ENCODE measurements around the gene DHCR24.

Gene DHCR24

DNA sequence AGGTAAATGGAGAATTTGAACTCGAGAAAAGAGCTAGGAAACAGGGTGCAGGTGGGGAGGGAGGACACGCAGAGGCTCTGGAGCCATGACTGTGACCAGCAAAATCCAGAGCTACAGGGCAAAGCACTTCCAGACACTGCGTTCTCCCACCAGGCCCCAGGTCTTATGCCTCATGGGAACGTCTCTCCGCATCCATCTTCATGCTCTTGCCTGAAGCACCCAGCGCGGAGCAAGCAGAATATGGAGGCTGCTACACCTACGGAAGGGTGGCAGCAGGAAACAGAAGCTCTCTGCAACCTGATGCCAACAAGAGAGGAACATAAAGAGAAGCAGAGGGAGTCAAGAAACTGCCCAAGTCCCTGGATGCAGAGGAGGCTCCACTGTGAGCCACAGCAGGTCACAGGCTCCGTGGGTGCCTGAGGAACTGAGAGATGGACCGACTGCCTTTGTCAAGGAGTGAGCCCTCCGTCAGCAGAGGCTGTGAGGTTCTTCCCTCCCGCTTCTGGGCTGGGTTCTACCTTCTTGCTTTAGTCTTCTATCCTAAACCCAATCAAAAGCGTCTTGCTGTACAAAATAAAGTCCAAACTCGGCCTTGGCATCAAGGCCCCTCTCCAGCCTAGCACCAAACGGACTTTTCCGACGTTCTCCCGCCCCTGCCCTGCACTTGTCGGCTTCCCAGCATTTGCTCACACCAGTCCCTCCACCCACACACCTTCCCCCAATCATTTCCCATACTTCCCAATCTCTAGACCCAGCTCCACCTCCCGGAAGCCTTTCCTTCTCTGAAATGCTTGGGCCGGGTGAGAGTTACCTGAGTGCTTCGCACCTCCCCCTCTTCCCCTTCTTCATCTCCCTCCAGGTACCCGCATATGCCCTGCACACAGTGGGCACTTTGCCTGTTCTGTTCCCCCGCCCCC, 930 bp downstream of the DHCR24 start:
- peaks cover 19% of the 10 kb centered on the region for H3K79me1 ChIP-seq (ENCODE audit: low read length)
- H2AK5ac ChIP-seq (ENCODE audit: low read length) = no peak overlapping the region
- H2BK12ac ChIP-seq (ENCODE audit: low read length) = no peak overlapping the region
- DNase-seq = peak; percentile 33 to 52
- peak overlapping the region; percentile 46 for H3K14ac ChIP-seq (ENCODE audit: low read length)
- no peaks in the 10 kb centered on the region for H3K9me3 ChIP-seq (ENCODE audit: insufficient read depth, low read depth, low read length)
- H3K4me1 ChIP-seq (ENCODE audit: control insufficient read depth in 1 of 2, insufficient read depth in 2 of 2, low read length in 2 of 2) = peaks cover 27 to 38% of the 10 kb centered on the region in 2 experiments
- H3K18ac ChIP-seq (ENCODE audit: low read length) = peak overlapping the region; percentile 57
- H2BK120ac ChIP-seq (ENCODE audit: insufficient read depth, low read length, poor library complexity) = no peak overlapping the region
- no peak overlapping the region for H4K12ac ChIP-seq (ENCODE audit: low read depth, low read length)
- H3K36me3 ChIP-seq (ENCODE audit: control insufficient read depth in 1 of 2, insufficient read depth in 2 of 2, low read length in 2 of 2) = peaks cover 6 to 11% of the 10 kb centered on the region in 2 experiments
- peaks cover 25% of the 10 kb centered on the region for H3K79me2 ChIP-seq (ENCODE audit: control insufficient read depth, insufficient read depth, low read length, poor library complexity)
- peak overlapping the region; percentile 35 for H2AFZ ChIP-seq (ENCODE audit: insufficient read depth, low read length, poor library complexity)
- peak overlapping the region; percentile 30 for H3K9ac ChIP-seq (ENCODE audit: low read length)
- H3K4me2 ChIP-seq (ENCODE audit: low read length) = peak overlapping the region; percentile 72
- no CpG with 5 or more reads among the region's 24 CpGs for WGBS (ENCODE audit: extremely low coverage, insufficient coverage, insufficient read length)
- H3K23ac ChIP-seq (ENCODE audit: low read length) = no peak overlapping the region
- no peak overlapping the region for H3K27ac ChIP-seq (ENCODE audit: low read depth, low read length)
- H3K27me3 ChIP-seq (ENCODE audit: insufficient read depth, low read length) = no peaks in the 10 kb centered on the region
- H2BK5ac ChIP-seq (ENCODE audit: low read depth, low read length, poor library complexity) = no peak overlapping the region
- peak overlapping the region; percentile 94 for H3K4ac ChIP-seq (ENCODE audit: low read depth, low read length)
- H3K4me3 ChIP-seq (ENCODE audit: low read depth, low read length) = peak overlapping the region; percentile 89
- H4K8ac ChIP-seq (ENCODE audit: low read depth, low read length) = peak overlapping the region; percentile 3
- H4K91ac ChIP-seq (ENCODE audit: low read depth, low read length) = peak overlapping the region; percentile 75

DNA sequence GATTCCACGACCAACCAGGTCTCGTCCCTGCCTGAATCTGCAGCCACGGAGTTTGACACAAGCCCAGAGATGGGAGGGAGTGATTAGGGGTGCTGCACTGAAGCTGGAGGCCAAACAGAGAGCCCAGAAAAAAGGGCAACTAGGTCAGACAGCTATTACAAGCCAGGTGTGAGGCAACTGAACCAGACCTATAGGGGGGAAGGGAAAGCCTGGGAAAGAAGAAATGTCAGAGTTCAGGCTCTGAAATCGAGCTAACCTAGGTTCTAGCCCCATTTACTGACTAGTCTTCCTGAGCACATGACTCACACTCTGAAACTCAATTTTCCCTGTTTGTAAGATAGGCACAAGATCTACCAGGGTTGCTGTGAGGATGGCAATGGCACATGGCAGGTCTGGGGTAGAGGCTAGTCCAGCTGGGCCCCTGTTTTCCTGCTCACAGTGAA, 1.7 kb downstream of the DHCR24 start:
- H2BK5ac ChIP-seq (ENCODE audit: low read depth, low read length, poor library complexity) = no peak overlapping the region
- no peak overlapping the region for H2BK12ac ChIP-seq (ENCODE audit: low read length)
- no CpG with 5 or more reads among the region's 4 CpGs for WGBS (ENCODE audit: extremely low coverage, insufficient coverage, insufficient read length)

DNA sequence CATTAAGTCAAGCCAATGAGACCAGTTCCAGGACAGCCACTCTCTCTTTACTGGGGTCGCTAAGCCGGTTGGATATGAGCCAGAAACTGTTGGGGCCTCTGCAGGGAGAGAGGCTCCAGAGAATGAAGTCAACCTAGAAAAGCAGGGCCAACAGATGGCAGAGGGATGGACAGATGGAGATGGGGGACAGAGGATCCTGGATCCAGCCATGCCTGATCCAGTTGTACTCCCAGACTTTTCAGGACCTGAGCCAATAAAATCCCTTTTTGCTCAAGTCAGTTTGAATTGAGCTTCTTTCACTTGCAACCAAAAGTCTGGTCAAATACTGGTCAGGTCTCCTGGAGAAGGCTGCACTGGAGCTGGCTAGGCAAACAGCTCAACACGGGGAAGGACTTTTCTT, 2.2 kb downstream of the DHCR24 start:
- no peak overlapping the region for H4K8ac ChIP-seq (ENCODE audit: low read depth, low read length)
- no CpG with 5 or more reads among the region's 3 CpGs for WGBS (ENCODE audit: extremely low coverage, insufficient coverage, insufficient read length)

More for the DNA sequence above, 1.7 kb downstream of the DHCR24 start:
- Histone ChIP-seq H2BK120ac (ENCODE audit: insufficient read depth, low read length, poor library complexity) (no peak overlapping the region), H3K4ac (ENCODE audit: low read depth, low read length) (peak overlapping the region; percentile 94), H3K79me2 (ENCODE audit: control insufficient read depth, insufficient read depth, low read length, poor library complexity) (peaks cover 25% of the 10 kb centered on the region), H3K9ac (ENCODE audit: low read length) (no peak overlapping the region), H3K79me1 (ENCODE audit: low read length) (peaks cover 19% of the 10 kb centered on the region), H3K4me1 (ENCODE audit: control insufficient read depth in 1 of 2, insufficient read depth in 2 of 2, low read length in 2 of 2) (peaks cover 27 to 38% of the 10 kb centered on the region in 2 experiments), H3K18ac (ENCODE audit: low read length) (no peak overlapping the region), H3K36me3 (ENCODE audit: control insufficient read depth in 1 of 2, insufficient read depth in 2 of 2, low read length in 2 of 2) (peaks cover 13 to 14% of the 10 kb centered on the region in 2 experiments), H3K23ac (ENCODE audit: low read length) (no peak overlapping the region), H4K91ac (ENCODE audit: low read depth, low read length) (no peak overlapping the region), H3K4me2 (ENCODE audit: low read length) (peak overlapping the region; percentile 72), H4K8ac (ENCODE audit: low read depth, low read length) (no peak overlapping the region), H4K12ac (ENCODE audit: low read depth, low read length) (no peak overlapping the region), H3K14ac (ENCODE audit: low read length) (no peak overlapping the region), H3K4me3 (ENCODE audit: low read depth, low read length) (no peak overlapping the region), H2AFZ (ENCODE audit: insufficient read depth, low read length, poor library complexity) (no peak overlapping the region), H3K9me3 (ENCODE audit: insufficient read depth, low read depth, low read length) (no peaks in the 10 kb centered on the region), H3K27ac (ENCODE audit: low read depth, low read length) (no peak overlapping the region), H3K27me3 (ENCODE audit: insufficient read depth, low read length) (no peaks in the 10 kb centered on the region), H2AK5ac (ENCODE audit: low read length) (no peak overlapping the region)
- DNase-seq = no peak

DNA sequence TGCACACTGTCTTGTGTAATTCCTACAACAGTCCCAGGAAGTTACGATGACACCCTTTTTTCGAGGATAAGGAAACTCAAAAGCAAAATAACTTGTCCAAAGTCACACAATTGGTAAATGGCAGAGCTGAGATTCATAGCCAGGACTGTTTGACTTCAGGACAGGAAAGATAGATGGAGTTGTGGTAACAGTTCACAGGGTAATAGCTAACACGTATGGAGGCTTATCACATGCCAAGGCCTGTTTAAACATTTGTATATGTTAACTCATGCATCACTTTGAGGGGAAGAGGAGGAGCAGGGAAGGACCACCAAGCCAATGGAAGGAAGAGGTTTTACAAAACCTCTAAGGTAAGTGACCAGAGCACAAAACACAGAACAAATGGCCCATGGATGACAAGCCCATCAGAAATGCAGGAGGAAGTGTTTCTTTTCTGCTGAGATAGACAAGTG, 2.8 kb downstream of the DHCR24 start:
- Histone ChIP-seq H3K27ac (ENCODE audit: low read depth, low read length) (no peak overlapping the region), H2AFZ (ENCODE audit: insufficient read depth, low read length, poor library complexity) (no peak overlapping the region), H4K91ac (ENCODE audit: low read depth, low read length) (no peak overlapping the region), H4K12ac (ENCODE audit: low read depth, low read length) (no peak overlapping the region), H2BK120ac (ENCODE audit: insufficient read depth, low read length, poor library complexity) (no peak overlapping the region), H2BK5ac (ENCODE audit: low read depth, low read length, poor library complexity) (no peak overlapping the region), H3K4me1 (ENCODE audit: control insufficient read depth in 1 of 2, insufficient read depth in 2 of 2, low read length in 2 of 2) (peaks cover 27 to 38% of the 10 kb centered on the region in 2 experiments), H3K14ac (ENCODE audit: low read length) (no peak overlapping the region), H3K79me2 (ENCODE audit: control insufficient read depth, insufficient read depth, low read length, poor library complexity) (peaks cover 25% of the 10 kb centered on the region), H3K9me3 (ENCODE audit: insufficient read depth, low read depth, low read length) (no peaks in the 10 kb centered on the region), H3K23ac (ENCODE audit: low read length) (no peak overlapping the region), H4K8ac (ENCODE audit: low read depth, low read length) (no peak overlapping the region), H3K9ac (ENCODE audit: low read length) (no peak overlapping the region), H3K4me2 (ENCODE audit: low read length) (peak overlapping the region; percentile 72), H3K27me3 (ENCODE audit: insufficient read depth, low read length) (no peaks in the 10 kb centered on the region), H3K18ac (ENCODE audit: low read length) (no peak overlapping the region), H2BK12ac (ENCODE audit: low read length) (no peak overlapping the region), H3K36me3 (ENCODE audit: control insufficient read depth in 1 of 2, insufficient read depth in 2 of 2, low read length in 2 of 2) (peaks cover 13 to 14% of the 10 kb centered on the region in 2 experiments), H3K79me1 (ENCODE audit: low read length) (peaks cover 19% of the 10 kb centered on the region), H3K4me3 (ENCODE audit: low read depth, low read length) (no peak overlapping the region), H2AK5ac (ENCODE audit: low read length) (no peak overlapping the region), H3K4ac (ENCODE audit: low read depth, low read length) (peak overlapping the region; percentile 51)
- no peak for DNase-seq
- no CpG with 5 or more reads among the region's 3 CpGs for WGBS (ENCODE audit: extremely low coverage, insufficient coverage, insufficient read length)

More for the DNA sequence above, 2.2 kb downstream of the DHCR24 start:
- Histone ChIP-seq H3K9ac (ENCODE audit: low read length) (no peak overlapping the region), H3K79me2 (ENCODE audit: control insufficient read depth, insufficient read depth, low read length, poor library complexity) (peaks cover 25% of the 10 kb centered on the region), H3K27ac (ENCODE audit: low read depth, low read length) (no peak overlapping the region), H3K23ac (ENCODE audit: low read length) (no peak overlapping the region), H3K9me3 (ENCODE audit: insufficient read depth, low read depth, low read length) (no peaks in the 10 kb centered on the region), H3K4me3 (ENCODE audit: low read depth, low read length) (no peak overlapping the region), H3K4ac (ENCODE audit: low read depth, low read length) (peak overlapping the region; percentile 38), H4K91ac (ENCODE audit: low read depth, low read length) (no peak overlapping the region), H2BK5ac (ENCODE audit: low read depth, low read length, poor library complexity) (no peak overlapping the region), H4K12ac (ENCODE audit: low read depth, low read length) (no peak overlapping the region), H3K36me3 (ENCODE audit: control insufficient read depth in 1 of 2, insufficient read depth in 2 of 2, low read length in 2 of 2) (peaks cover 13 to 14% of the 10 kb centered on the region in 2 experiments), H3K79me1 (ENCODE audit: low read length) (peaks cover 19% of the 10 kb centered on the region), H3K14ac (ENCODE audit: low read length) (no peak overlapping the region), H2BK120ac (ENCODE audit: insufficient read depth, low read length, poor library complexity) (no peak overlapping the region), H3K4me1 (ENCODE audit: control insufficient read depth in 1 of 2, insufficient read depth in 2 of 2, low read length in 2 of 2) (peaks cover 27 to 38% of the 10 kb centered on the region in 2 experiments), H3K27me3 (ENCODE audit: insufficient read depth, low read length) (no peaks in the 10 kb centered on the region), H2AK5ac (ENCODE audit: low read length) (no peak overlapping the region), H2BK12ac (ENCODE audit: low read length) (no peak overlapping the region), H2AFZ (ENCODE audit: insufficient read depth, low read length, poor library complexity) (no peak overlapping the region), H3K18ac (ENCODE audit: low read length) (no peak overlapping the region), H3K4me2 (ENCODE audit: low read length) (peak overlapping the region; percentile 72)
- DNase-seq = no peak

Data from trophoblast cell (in vitro differentiated cells and primary cell).